ENCODE results near the gene EIF3A.
"Not testable (repeated sequence)": the region's sequence is repeated elsewhere in the genome, so short reads cannot be mapped to it uniquely, and the experiment has no call there.

Gene EIF3A

GRCh38 chr10:119101366-119102098 is 20.9 kb upstream of the EIF3A start:
- DNase-seq, result peak in 1 of 14 donors; percentile 7

DNA sequence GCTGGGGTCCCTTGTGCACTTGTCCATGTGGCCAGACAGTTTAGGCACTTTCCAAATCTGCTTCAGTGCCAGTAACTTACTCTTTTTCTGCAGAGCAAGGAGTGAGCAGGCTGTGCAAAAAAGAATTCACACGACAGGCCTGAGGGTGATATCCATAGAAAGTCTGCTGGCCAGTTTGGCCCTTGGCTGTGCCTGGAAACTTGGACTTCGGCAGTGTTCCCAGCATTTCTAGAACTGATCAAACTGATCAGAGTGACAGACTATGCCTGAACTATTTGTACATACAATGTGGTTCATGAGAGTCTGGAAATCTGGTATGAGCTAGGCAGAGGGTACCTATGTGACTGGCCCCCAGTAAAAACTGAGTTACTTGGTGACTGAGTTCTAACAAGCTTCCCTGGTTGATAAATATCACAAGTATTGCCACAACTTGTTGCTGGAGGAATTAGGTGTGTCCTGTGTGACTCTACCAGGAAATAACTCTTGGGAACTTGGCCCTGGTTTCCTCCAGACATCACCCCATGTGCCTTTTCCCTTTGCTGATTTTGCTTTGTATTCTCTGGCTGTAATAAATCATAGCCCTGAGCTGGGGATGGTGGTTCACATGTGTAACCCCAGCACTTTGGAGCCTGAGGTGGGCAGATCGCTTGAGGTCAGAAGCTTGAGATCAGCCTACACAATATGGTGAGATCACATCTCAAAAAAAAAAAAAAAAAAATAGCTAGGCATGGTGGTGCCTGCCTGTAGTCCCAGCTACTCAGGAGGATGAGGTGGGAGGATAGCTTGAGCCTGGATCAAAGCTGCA is 20.0 kb upstream of the EIF3A start:
- no peak for DNase-seq

DNA sequence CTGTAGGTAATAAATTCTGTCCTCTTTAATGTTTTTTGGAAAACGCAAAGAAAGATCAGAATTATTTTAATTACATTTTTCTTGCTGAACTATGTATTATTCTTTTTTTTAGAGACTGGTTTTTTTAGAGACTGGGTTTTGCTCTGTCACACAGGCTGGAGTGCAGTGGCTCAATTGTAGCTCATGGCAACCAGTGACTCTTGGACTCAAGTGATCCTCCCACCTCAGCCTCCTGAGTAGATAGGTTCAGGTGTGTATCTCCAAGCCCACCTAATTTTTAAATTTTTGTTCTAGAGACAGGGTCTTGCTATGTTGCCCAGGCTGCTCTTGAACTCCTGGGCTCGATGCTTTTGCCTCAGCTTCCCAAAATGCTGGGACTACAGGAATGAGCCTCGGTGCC is 18.0 kb upstream of the EIF3A start:
- no peak for DNase-seq

DNA sequence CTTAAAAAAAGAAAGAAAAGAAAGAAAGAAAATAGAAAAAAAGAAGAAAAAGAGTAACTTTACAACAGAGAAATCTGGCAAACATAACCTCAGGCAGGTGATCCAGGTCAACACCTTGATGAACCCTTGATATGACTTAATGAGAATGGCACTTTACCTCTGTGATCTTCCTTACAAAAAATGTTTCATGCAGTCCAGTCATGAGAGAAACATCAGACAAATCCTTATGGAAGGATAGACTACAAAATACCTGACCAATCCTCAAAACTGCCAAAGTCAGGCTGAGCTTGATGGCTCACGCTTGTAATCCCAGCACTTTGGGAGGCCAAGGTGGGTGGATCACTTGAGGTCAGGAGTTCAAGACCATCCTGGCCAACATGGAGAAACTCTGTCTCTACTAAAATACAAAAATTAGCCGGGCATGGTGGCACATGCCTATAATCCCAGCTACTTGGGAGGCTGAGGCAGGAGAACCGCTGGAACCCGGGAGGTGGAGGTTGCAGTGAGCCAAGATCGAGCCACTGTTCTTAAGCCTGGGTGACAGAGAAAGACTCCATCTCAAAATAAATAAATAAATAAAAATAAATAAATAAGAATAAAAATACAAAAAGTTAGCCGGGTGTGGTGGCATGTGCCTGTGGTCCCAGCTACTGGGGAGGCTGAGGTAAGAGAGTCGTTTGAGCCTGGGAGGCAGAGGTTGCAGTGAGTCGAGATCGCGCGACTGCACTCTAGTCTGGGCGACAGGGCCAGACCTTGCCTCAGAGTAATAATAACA is 16.2 kb upstream of the EIF3A start:
- not testable (repeated sequence) for DNase-seq

DNA sequence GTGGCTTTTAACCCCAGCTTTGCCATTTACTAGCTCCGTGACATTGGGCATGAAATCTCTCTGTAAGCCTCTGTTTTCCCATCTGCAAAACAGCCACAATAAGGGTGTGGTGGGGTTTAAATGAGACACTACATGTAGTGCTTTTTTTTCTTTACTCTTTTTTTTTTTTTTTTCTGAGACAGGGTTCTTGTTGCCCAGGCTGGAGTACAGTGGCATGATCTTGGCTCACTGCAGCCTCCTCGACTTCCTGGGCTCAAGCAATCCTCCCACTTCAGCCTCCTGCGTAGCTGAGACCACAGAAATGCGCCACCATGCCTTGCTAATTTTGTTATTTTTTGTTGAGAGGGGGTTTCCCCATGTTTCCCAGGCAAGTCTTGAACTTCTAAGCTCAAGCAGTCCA is 15.0 kb upstream of the EIF3A start:
- DNase-seq, result no peak

DNA sequence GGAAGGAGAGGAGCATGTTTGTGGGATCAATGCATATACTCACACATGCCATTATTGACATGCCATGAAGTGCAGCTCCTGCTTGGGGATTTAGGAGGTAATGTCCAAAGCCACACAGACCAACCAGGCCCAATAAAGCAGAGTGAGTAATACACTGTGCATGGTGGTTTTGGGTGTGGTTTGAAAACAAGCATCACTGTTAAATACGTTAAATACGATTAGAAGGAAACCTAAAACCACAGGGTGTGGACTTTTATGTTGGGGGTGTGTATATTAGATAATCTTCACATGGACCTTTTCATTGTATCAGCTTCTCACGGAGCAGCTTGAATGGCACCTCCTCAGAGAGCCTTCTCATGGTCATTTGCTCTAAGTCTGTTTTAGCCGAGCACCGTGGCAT is 10.4 kb upstream of the EIF3A start:
- no peak for DNase-seq

GRCh38 chr10:119090026-119090795 is 9.6 kb upstream of the EIF3A start:
- DNase-seq, result no peak

- DNase-seq, result no peak
Measured at GRCh38 chr10:119087271-119087882, 6.8 kb upstream of the EIF3A start.

DNA sequence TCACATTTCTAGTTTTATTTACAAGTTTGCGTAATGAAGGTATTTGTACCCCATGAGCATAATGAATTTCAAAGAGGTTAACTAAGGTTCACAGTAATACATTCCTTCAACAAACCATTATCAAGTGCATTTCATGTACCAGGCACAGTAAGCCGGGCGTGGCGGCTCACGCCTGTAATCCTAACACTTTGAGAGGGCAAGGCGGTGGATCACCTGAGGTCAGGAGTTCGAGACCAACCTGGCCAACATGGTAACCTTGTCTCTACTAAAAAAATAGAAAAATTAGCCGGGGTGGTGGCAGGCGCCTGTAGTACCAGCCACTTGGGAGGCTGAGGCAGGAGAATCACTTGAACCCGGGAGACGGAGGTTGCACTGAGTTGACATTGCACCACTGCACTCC is 4.3 kb upstream of the EIF3A start:
- DNase-seq, result no peak

- peak in 10 of 14 donors; percentile 15 to 85 (median 59) for DNase-seq
Measured at GRCh38 chr10:119079599-119080520, 757 bp downstream of the EIF3A start.

DNA sequence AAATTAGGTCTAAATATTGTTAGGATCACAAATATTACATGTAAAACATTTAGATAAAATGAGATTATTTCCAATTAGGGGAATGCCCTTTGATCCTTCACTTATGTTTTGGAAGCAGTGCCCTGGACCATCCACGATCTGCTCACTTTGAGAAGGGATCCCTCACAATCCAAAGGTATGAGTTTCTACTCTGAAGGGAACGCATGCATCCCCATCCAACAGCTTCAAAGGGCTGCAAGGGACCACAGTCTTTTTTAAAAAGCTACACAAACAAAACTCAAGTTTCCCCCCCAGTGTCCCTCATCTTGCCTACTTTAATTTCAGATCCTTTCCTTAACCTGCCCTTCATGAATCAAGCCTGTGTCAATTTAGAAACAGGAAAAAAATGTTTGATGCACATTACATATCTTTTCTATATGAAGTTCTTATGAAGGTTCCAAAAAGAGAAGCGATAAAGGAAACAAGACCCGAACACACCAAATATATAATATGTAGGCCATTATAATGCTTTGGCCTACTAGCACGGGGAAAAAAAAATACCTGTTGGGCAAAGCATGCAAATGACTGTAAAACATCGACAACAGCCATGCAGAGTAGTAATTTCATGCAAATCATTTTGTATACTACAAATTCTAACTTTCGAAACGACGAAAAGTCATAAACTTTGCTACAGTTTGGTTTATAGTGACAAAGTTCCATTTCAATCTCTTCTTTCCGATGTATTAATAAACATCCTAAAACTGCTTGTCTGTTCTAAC is 2.0 kb downstream of the EIF3A start:
- no peak for DNase-seq

- DNase-seq, result no peak
Measured at GRCh38 chr10:119073584-119073983, 7.0 kb downstream of the EIF3A start.

- no peak for DNase-seq
Measured at GRCh38 chr10:119070395-119071165, 10.0 kb downstream of the EIF3A start.

- no peak for DNase-seq
Measured at GRCh38 chr10:119061926-119062325, 18.7 kb downstream of the EIF3A start.

DNA sequence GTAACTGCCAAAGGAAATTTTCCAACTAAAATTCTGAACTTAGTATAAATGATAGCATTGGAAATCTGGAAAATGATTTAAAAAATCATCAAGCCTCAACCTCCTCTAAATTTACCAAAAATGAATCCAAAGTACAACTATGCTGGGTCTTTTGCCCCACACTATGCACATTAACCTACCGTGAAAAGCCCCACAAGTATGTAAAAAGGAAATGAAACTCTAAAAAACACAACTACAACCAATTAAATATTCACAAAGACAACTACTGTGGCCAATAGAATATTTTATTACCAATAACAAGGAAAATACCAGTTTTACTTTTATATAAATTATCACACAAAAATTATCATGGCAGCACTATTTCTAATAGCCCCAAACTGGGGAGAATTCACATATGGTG is 19.3 kb downstream of the EIF3A start:
- no peak for DNase-seq

GRCh38 chr10:119060107-119060506 is 20.5 kb downstream of the EIF3A start:
- DNase-seq, result no peak

GRCh38 chr10:119059557-119059956 is 21.1 kb downstream of the EIF3A start:
- DNase-seq, result no peak

GRCh38 chr10:119058010-119058409 is 22.6 kb downstream of the EIF3A start:
- DNase-seq, result no peak

- no peak for DNase-seq
Measured at GRCh38 chr10:119055472-119055871, 25.1 kb downstream of the EIF3A start.

Data from C1 segment of cervical spinal cord (tissue), 14 donors.